HG03280 (cell line): ENCODE measurements around the gene HSD17B1.
"Not testable (repeated sequence)": the region's sequence is repeated elsewhere in the genome, so short reads cannot be mapped to it uniquely, and the experiment has no call there.

ENCODE experiments used
- ATAC-seq: cut with Tn5 transposase; IDR thresholded peaks from one replicate; pipeline ENCODE4 v1.9.1; 2021; ENCODE audit warnings: mild to moderate bottlenecking, moderate library complexity; ENCODE audit not compliant: unreplicated experiment

The HSD17B1 gene

GRCh38 chr17:42552736-42553135, at the start of gene HSD17B1:
Gene HSD17B1 (plus strand): TSS chr17:42552923. CDS start chr17:42552934, 11 bp downstream.
- not testable (repeated sequence) for ATAC-seq

- ATAC-seq, result no peak
Observed at GRCh38 chr17:42502926-42503325, 49.8 kb upstream of the HSD17B1 start.

- ATAC-seq, result no peak
Observed at GRCh38 chr17:42507671-42508070, 45.1 kb upstream of the HSD17B1 start.

GRCh38 chr17:42508426-42509165, 44.1 kb upstream of the HSD17B1 start:
- ATAC-seq, result no peak

GRCh38 chr17:42509409-42509808, 43.3 kb upstream of the HSD17B1 start:
- ATAC-seq, result no peak

- no peak for ATAC-seq
Observed at GRCh38 chr17:42509841-42510240, 42.9 kb upstream of the HSD17B1 start.

GRCh38 chr17:42512246-42512645, 40.5 kb upstream of the HSD17B1 start:
- ATAC-seq, result no peak

GRCh38 chr17:42512733-42513251, 39.9 kb upstream of the HSD17B1 start:
- no peak for ATAC-seq

- ATAC-seq, result no peak
Observed at GRCh38 chr17:42513686-42514085, 39.0 kb upstream of the HSD17B1 start.

GRCh38 chr17:42514279-42514678, 38.4 kb upstream of the HSD17B1 start:
- ATAC-seq, result no peak

GRCh38 chr17:42514867-42515266, 37.9 kb upstream of the HSD17B1 start:
- no peak for ATAC-seq

GRCh38 chr17:42517516-42517915, 35.2 kb upstream of the HSD17B1 start:
- no peak for ATAC-seq

GRCh38 chr17:42518046-42518754, 34.5 kb upstream of the HSD17B1 start:
- ATAC-seq, result no peak

- ATAC-seq, result no peak
Observed at GRCh38 chr17:42518755-42519545, 33.8 kb upstream of the HSD17B1 start.

- ATAC-seq, result no peak
Observed at GRCh38 chr17:42519546-42520491, 32.9 kb upstream of the HSD17B1 start.

- ATAC-seq, result no peak
Observed at GRCh38 chr17:42520540-42520951, 32.2 kb upstream of the HSD17B1 start.

- no peak for ATAC-seq
Observed at GRCh38 chr17:42521036-42521435, 31.7 kb upstream of the HSD17B1 start.

GRCh38 chr17:42521666-42522262, 31.0 kb upstream of the HSD17B1 start:
- no peak for ATAC-seq

GRCh38 chr17:42522263-42522790, 30.4 kb upstream of the HSD17B1 start:
- ATAC-seq, result no peak
